Measurements from ENCODE around the gene TBC1D24. TPM values are rescaled to one million over a fixed set of nuclear protein-coding genes. Genes with fewer than 3 reads are reported as not detected.

The TBC1D24 gene
- polyA plus RNA-seq, 1 donor (not counting 4 experiments of a cell fraction or from before 2014, with no cell fraction given) = 3.0 TPM

DNA sequence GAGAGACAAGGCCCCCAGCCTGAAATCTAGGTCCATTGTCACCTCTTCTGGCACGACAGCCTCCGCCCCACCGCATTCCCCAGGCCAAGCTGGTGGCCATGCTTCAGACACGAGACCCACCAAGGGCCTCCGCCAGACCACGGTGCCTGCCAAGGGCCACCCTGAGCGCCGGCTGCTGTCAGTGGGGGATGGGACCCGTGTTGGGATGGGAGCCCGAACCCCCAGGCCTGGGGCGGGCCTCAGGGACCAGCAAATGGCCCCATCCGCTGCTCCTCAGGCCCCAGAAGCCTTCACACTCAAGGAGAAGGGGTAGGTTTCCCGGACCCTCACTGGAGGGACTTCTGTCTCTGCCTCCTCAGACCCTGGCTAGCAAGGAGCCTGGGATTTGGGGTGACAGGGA, 14.0 kb upstream of the TBC1D24 start:
- TF ChIP-seq EZH2 (IDR thresholded peaks at IDR 0.05; ENCODE audit: low read length) = no peak
- TF ChIP-seq, protein P1, sequence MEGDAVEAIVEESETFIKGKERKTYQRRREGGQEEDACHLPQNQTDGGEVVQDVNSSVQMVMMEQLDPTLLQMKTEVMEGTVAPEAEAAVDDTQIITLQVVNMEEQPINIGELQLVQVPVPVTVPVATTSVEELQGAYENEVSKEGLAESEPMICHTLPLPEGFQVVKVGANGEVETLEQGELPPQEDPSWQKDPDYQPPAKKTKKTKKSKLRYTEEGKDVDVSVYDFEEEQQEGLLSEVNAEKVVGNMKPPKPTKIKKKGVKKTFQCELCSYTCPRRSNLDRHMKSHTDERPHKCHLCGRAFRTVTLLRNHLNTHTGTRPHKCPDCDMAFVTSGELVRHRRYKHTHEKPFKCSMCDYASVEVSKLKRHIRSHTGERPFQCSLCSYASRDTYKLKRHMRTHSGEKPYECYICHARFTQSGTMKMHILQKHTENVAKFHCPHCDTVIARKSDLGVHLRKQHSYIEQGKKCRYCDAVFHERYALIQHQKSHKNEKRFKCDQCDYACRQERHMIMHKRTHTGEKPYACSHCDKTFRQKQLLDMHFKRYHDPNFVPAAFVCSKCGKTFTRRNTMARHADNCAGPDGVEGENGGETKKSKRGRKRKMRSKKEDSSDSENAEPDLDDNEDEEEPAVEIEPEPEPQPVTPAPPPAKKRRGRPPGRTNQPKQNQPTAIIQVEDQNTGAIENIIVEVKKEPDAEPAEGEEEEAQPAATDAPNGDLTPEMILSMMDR (optimal IDR thresholded peaks at IDR 0.05 in 1 of 3, IDR thresholded peaks at IDR 0.05 in 1 of 3, conservative IDR thresholded peaks at IDR 0.05 in 1 of 3; ENCODE audit: extremely low read depth in 1 of 3, insufficient read depth in 2 of 3, low read length in 3 of 3) = no peak
- H3K36me3 ChIP-seq (ENCODE audit: control insufficient read depth in 2 of 2, extremely low read depth in 1 of 2, insufficient read depth in 2 of 2, low read length in 2 of 2) = peaks cover 6 to 11% of the 10 kb centered on the region in 2 experiments

DNA sequence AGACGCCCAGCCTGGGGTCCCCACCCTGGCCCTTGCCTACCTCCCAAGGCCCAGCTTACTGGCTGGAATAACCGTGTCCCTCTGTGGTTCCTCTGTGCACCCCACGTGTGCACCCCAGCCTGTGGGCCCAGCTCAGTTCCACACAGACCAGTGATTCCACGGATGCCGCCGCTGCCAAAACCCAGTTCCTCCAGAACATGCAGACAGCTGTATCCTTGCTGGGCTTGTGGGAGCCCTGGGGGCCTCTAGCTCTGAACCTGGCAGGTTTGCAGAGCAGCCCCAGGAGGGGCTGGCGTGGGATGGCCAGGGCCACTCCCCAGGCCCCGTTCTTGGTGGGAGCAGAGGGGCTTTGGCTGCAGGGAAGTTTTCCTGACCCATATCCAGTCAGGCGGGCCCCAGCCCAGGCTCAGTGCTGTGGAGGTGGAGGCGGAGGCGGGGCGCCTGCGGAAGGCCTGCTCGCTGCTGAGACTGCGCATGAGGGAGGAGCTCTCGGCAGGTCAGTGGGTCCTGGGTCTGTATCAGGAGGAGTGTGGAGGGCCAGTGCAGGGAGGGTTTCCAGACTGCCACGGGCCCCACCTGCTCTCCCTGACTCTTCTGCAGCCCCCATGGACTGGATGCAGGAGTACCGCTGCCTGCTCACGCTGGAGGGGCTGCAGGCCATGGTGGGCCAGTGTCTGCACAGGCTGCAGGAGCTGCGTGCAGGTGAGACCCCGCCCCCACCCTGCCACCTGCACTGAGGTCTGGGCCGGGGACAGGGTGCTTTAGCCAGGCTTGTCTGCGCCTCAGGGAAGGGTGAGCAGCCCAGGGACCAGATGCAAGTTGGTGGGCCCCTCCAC, 12.7 kb upstream of the TBC1D24 start:
- H3K27ac ChIP-seq (ENCODE audit: control insufficient read depth, insufficient read depth, low read length) = no peak overlapping the region
- H3K9ac ChIP-seq (ENCODE audit: control insufficient read depth, extremely low read depth, insufficient read depth, low read length) = no peak overlapping the region
- H3K9me1 ChIP-seq (ENCODE audit: control insufficient read depth, extremely low read depth, insufficient read depth, low read length) = no peaks in the 10 kb centered on the region
- no peaks in the 10 kb centered on the region for H4K20me1 ChIP-seq (ENCODE audit: control insufficient read depth, extremely low read depth, insufficient read depth, low read length)
- H3K4me1 ChIP-seq (ENCODE audit: control insufficient read depth, extremely low read depth, insufficient read depth, low read length) = peaks cover 10% of the 10 kb centered on the region
- no peak for DNase-seq (ENCODE audit: low read depth, low spot score)
- no peak overlapping the region for H2AFZ ChIP-seq (ENCODE audit: control insufficient read depth, low read length)
- H3K9me3 ChIP-seq (ENCODE audit: control insufficient read depth, low read depth, low read length) = no peaks in the 10 kb centered on the region
- no peaks in the 10 kb centered on the region for H3K79me2 ChIP-seq (ENCODE audit: control insufficient read depth, insufficient read depth, low read length)
- peaks cover under 1% of the 10 kb centered on the region in 2 experiments for H3K36me3 ChIP-seq (ENCODE audit: control insufficient read depth in 2 of 2, extremely low read depth in 1 of 2, insufficient read depth in 2 of 2, low read length in 2 of 2)
- H3K27me3 ChIP-seq (ENCODE audit: control insufficient read depth, extremely low read depth, insufficient read depth, low read length) = no peaks in the 10 kb centered on the region
- no peak overlapping the region for H3K4me3 ChIP-seq (ENCODE audit: control insufficient read depth in 2 of 3, extremely low read depth in 1 of 3, insufficient read depth in 2 of 3, low read depth in 1 of 3, low read length in 3 of 3)
- dilution Hi-C loops (cut with MboI; ENCODE audit: extremely low pct_ligation_motif_present, low sequenced_read_pairs) = no loop called here
- TF ChIP-seq, protein P1 (optimal IDR thresholded peaks at IDR 0.05 in 1 of 3, IDR thresholded peaks at IDR 0.05 in 1 of 3, conservative IDR thresholded peaks at IDR 0.05 in 1 of 3; ENCODE audit: extremely low read depth in 1 of 3, insufficient read depth in 2 of 3, low read length in 3 of 3) = no peak
- no peak for TF ChIP-seq EZH2 (IDR thresholded peaks at IDR 0.05; ENCODE audit: low read length)
- H3K4me2 ChIP-seq (ENCODE audit: control insufficient read depth, extremely low read depth, insufficient read depth, low read depth, low read length) = no peak overlapping the region
- no peak for FAIRE-seq

More for the DNA sequence above, 14.0 kb upstream of the TBC1D24 start:
- DNase-seq (ENCODE audit: low read depth, low spot score) (no peak), FAIRE-seq (no peak)
- dilution Hi-C loops (cut with MboI; ENCODE audit: extremely low pct_ligation_motif_present, low sequenced_read_pairs) = no loop called here
- H3K9ac ChIP-seq (ENCODE audit: control insufficient read depth, extremely low read depth, insufficient read depth, low read length) = peak overlapping the region; percentile 28
- peak overlapping the region in 2 of 3 experiments; percentile 76 to 82 for H3K4me3 ChIP-seq (ENCODE audit: control insufficient read depth in 2 of 3, extremely low read depth in 1 of 3, insufficient read depth in 2 of 3, low read depth in 1 of 3, low read length in 3 of 3)
- peaks cover 10% of the 10 kb centered on the region for H3K4me1 ChIP-seq (ENCODE audit: control insufficient read depth, extremely low read depth, insufficient read depth, low read length)
- no peak overlapping the region for H2AFZ ChIP-seq (ENCODE audit: control insufficient read depth, low read length)
- H3K9me3 ChIP-seq (ENCODE audit: control insufficient read depth, low read depth, low read length) = no peaks in the 10 kb centered on the region
- no peak overlapping the region for H3K27ac ChIP-seq (ENCODE audit: control insufficient read depth, insufficient read depth, low read length)
- no peaks in the 10 kb centered on the region for H3K79me2 ChIP-seq (ENCODE audit: control insufficient read depth, insufficient read depth, low read length)
- H4K20me1 ChIP-seq (ENCODE audit: control insufficient read depth, extremely low read depth, insufficient read depth, low read length) = no peaks in the 10 kb centered on the region
- H3K4me2 ChIP-seq (ENCODE audit: control insufficient read depth, extremely low read depth, insufficient read depth, low read depth, low read length) = peak overlapping the region; percentile 93
- H3K27me3 ChIP-seq (ENCODE audit: control insufficient read depth, extremely low read depth, insufficient read depth, low read length) = no peaks in the 10 kb centered on the region
- H3K9me1 ChIP-seq (ENCODE audit: control insufficient read depth, extremely low read depth, insufficient read depth, low read length) = no peaks in the 10 kb centered on the region
